Endodermal cell (in vitro differentiated cells): ENCODE results near the gene SPDYE4. TPM values are rescaled to one million over a fixed set of nuclear protein-coding genes. Genes with fewer than 3 reads are reported as not detected.
A peak's percentile ranks its signal among the peaks of the same experiment; 100 is the strongest.

Experiments used
- DNase-seq: peaks from one replicate; pipeline ENCODE4 v3.0.0-alpha.2; 2017
- H3K27ac ChIP-seq: 2 replicates; pipeline ENCODE4 v1.5.1; 2013; ENCODE audit warnings: mild to moderate bottlenecking, low read depth, low read length, moderate library complexity
- H3K27me3 ChIP-seq: 2 replicates; pipeline ENCODE4 v1.6.1; 2013; ENCODE audit warnings: mild to moderate bottlenecking, low read length, moderate library complexity; ENCODE audit not compliant: insufficient read depth, control insufficient read depth, poor library complexity, severe bottlenecking
- H3K36me3 ChIP-seq: 2 replicates; pipeline ENCODE4 v1.7.0; 2013; ENCODE audit warnings: mild to moderate bottlenecking, low read length, moderate library complexity; ENCODE audit not compliant: control insufficient read depth, insufficient read depth
- H3K4me1 ChIP-seq: one replicate; pipeline ENCODE4 v1.7.0; 2013; ENCODE audit warnings: low read length; ENCODE audit not compliant: control insufficient read depth, insufficient read depth
- H3K4me3 ChIP-seq: 2 replicates; pipeline ENCODE4 v1.5.1; 2013; ENCODE audit warnings: mild to moderate bottlenecking, low read length, moderate library complexity
- H3K9ac ChIP-seq: 2 replicates; pipeline ENCODE4 v1.6.1; 2013; ENCODE audit warnings: mild to moderate bottlenecking, low read length, moderate library complexity; ENCODE audit not compliant: poor library complexity, severe bottlenecking; ENCODE audit errors: extremely low read depth
- H3K9me3 ChIP-seq: 2 replicates; pipeline ENCODE4 v1.6.1; 2013; ENCODE audit warnings: mild to moderate bottlenecking, low read length, moderate library complexity; ENCODE audit not compliant: control insufficient read depth
- H3K27ac Mint-ChIP-seq: 2 replicates; pipeline ENCODE4 v1.8.0; 2020; ENCODE audit warnings: mixed read lengths
- H3K27me3 Mint-ChIP-seq: 2 replicates; pipeline ENCODE4 v1.8.0; 2021; ENCODE audit warnings: mild to moderate bottlenecking, mixed read lengths; ENCODE audit not compliant: insufficient read depth
- H3K36me3 Mint-ChIP-seq: 2 replicates; pipeline ENCODE4 v1.8.0; 2020; ENCODE audit warnings: low read depth, mixed read lengths
- H3K4me1 Mint-ChIP-seq: 2 replicates; pipeline ENCODE4 v1.8.0; 2020; ENCODE audit warnings: mixed read lengths
- H3K4me3 Mint-ChIP-seq: 2 replicates; pipeline ENCODE4 v1.8.0; 2020; ENCODE audit warnings: mild to moderate bottlenecking, moderate library complexity, mixed read lengths
- H3K9me3 Mint-ChIP-seq: 2 replicates; pipeline ENCODE4 v1.8.0; 2020; ENCODE audit warnings: mild to moderate bottlenecking, mixed read lengths
- WGBS, 2 experiments: methylation state at CpG; one replicate each; pipeline versions ENCODE4 v1.1.5 to v1.1.7; 2013; ENCODE audit warnings: missing lambda C conversion rate in 2 of 2, mixed read lengths in 1 of 2; ENCODE audit not compliant: insufficient coverage in 1 of 2, insufficient read length in 1 of 2; 5-methylcytosine and 5-hydroxymethylcytosine counted together
- total RNA-seq, 2 donors: library from RNA; stranded (reverse); fragmentation: NEBNext Ultra II Directional in 1 of 2; extraction: Animal tissue kit (Norgen Biotek cat#: 25700) in 1 of 2; gene quantifications; 2 replicates in 1 of 2; 3 replicates in 1 of 2; pipeline ENCODE4 v1.2.1, GENCODE V29; 2021
- TF ChIP-seq, protein P1 (sequence below): fragments of 200-600 bp; sonication (generic); conservative IDR thresholded peaks from 2 replicates; pipeline ENCODE4 v1.5.0; 2021; ENCODE audit warnings: antibody characterized with exemption, mild to moderate bottlenecking

SPDYE4 gene
- total RNA-seq, 2 donors from 2014 or later: not detected

DNA sequence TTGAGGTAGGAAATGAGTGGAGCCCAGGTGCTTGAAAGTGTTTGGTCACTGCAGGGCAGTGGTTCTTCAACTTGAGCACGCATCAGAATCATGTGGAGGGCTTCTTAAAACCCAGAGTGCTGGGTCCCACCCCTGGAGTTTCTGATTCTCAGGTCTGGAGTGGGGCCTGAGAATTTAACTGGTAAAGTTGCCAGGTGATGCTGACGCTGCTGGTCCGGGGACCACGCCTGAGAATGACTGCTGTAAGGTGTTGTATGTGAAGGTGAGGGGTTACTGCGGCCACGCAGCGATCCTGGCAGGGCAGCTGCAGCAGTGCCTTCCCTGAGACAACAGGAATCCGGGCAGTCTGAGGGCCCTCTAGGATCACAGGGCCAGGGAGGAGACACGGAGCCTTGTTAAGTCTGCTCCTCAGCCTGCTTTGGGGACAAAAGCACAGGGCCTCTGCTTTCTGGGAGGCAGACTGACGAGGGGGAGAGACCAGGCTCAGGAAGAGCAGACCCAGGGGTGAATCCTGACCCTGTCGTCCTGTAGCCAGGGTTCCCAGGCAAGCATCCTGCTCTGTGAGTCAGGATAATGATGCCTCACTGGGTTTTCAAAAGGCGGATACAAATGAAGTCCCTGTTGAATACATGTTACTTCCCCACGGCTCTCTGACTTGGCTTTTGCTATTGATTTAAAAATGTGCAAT, 30.0 kb downstream of the SPDYE4 start:
- DNase-seq: no peak
- Mint-ChIP-seq H3K9me3 (no peaks in the 10 kb centered on the region), H3K27me3 (peaks cover 2% of the 10 kb centered on the region), H3K36me3 (no peaks in the 10 kb centered on the region), H3K27ac (no peak overlapping the region), H3K4me1 (peaks cover 7% of the 10 kb centered on the region), H3K4me3 (no peak overlapping the region)
- Histone ChIP-seq H3K36me3 (no peaks in the 10 kb centered on the region), H3K4me1 (no peaks in the 10 kb centered on the region), H3K9ac (no peak overlapping the region), H3K4me3 (no peak overlapping the region), H3K27ac (no peak overlapping the region), H3K27me3 (no peaks in the 10 kb centered on the region), H3K9me3 (no peaks in the 10 kb centered on the region)
- 83 to 86% methylated on average over 10 to 13 of the region's 13 CpGs for WGBS, 2 experiments
- TF ChIP-seq, protein P1, sequence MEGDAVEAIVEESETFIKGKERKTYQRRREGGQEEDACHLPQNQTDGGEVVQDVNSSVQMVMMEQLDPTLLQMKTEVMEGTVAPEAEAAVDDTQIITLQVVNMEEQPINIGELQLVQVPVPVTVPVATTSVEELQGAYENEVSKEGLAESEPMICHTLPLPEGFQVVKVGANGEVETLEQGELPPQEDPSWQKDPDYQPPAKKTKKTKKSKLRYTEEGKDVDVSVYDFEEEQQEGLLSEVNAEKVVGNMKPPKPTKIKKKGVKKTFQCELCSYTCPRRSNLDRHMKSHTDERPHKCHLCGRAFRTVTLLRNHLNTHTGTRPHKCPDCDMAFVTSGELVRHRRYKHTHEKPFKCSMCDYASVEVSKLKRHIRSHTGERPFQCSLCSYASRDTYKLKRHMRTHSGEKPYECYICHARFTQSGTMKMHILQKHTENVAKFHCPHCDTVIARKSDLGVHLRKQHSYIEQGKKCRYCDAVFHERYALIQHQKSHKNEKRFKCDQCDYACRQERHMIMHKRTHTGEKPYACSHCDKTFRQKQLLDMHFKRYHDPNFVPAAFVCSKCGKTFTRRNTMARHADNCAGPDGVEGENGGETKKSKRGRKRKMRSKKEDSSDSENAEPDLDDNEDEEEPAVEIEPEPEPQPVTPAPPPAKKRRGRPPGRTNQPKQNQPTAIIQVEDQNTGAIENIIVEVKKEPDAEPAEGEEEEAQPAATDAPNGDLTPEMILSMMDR: no peak

DNA sequence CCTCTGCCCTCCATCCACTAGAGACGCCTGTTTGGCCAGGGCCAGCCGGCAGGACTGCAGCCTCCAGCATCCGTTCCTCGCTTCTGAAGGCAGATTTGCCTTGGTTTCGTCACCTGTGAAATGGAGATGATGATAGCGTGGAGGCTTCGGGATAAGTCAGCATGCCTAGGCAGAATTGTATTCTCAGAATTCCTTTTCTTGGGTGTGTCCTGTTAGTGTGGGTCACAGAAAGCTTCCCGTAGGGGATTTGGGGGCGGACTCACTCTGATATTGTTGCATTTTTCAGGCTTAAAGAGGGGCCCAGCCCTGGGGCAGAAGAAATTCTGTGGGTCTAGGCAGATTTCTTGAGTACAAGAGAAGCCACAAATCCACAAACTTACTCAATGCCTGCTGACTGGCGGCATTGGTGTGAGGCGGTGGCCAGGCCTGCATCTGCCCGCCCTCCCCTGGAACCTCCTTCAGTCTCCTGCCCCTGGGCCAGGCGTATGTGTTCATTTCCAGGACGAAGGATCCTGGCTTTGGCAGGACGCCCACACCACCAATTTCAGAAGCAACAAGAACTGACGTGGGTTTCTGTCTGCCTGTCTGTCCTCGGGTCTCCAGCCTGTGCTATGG, 31.3 kb downstream of the SPDYE4 start:
- Mint-ChIP-seq H3K4me1 (peaks cover 7% of the 10 kb centered on the region), H3K27ac (no peak overlapping the region), H3K27me3 (peaks cover 2% of the 10 kb centered on the region), H3K36me3 (no peaks in the 10 kb centered on the region), H3K9me3 (no peaks in the 10 kb centered on the region), H3K4me3 (no peak overlapping the region)
- Histone ChIP-seq H3K4me1 (no peaks in the 10 kb centered on the region), H3K36me3 (no peaks in the 10 kb centered on the region), H3K4me3 (no peak overlapping the region), H3K9me3 (no peaks in the 10 kb centered on the region), H3K9ac (no peak overlapping the region), H3K27ac (no peak overlapping the region), H3K27me3 (no peaks in the 10 kb centered on the region)
- TF ChIP-seq, protein P1: no peak
- DNase-seq: peak; percentile 38
- 86 to 88% methylated on average over 12 to 17 of the region's 17 CpGs for WGBS, 2 experiments

GRCh38 chr17:8725881-8726876, 32.2 kb downstream of the SPDYE4 start:
- TF ChIP-seq, protein P1: no peak
- no peaks in the 10 kb centered on the region for H3K36me3 ChIP-seq
- no peaks in the 10 kb centered on the region for H3K27me3 ChIP-seq
- H3K27ac Mint-ChIP-seq: no peak overlapping the region
- no peaks in the 10 kb centered on the region for H3K9me3 Mint-ChIP-seq
- no peaks in the 10 kb centered on the region for H3K4me1 ChIP-seq
- H3K9ac ChIP-seq: no peak overlapping the region
- peaks cover 10% of the 10 kb centered on the region for H3K4me1 Mint-ChIP-seq
- H3K9me3 ChIP-seq: no peaks in the 10 kb centered on the region
- no peak overlapping the region for H3K4me3 ChIP-seq
- WGBS, 2 experiments: 89 to 91% methylated on average over 12 to 21 of the region's 23 CpGs
- H3K27ac ChIP-seq: no peak overlapping the region
- no peaks in the 10 kb centered on the region for H3K36me3 Mint-ChIP-seq
- peaks cover 2% of the 10 kb centered on the region for H3K27me3 Mint-ChIP-seq
- no peak overlapping the region for H3K4me3 Mint-ChIP-seq
- DNase-seq: no peak
